Glutamatergic neuron (in vitro differentiated cells): ENCODE data around the gene EIF5AL1. TPM values are rescaled to one million over a fixed set of nuclear protein-coding genes. Genes with fewer than 3 reads are reported as not detected.

Experiments used
- DNase-seq: peaks from one replicate; pipeline ENCODE4 v3.0.0; 2022
- H3K27ac Mint-ChIP-seq: one replicate; pipeline ENCODE4 v1.8.0; 2020; ENCODE audit warnings: mild to moderate bottlenecking, mixed read lengths, inconsistent platforms; ENCODE audit not compliant: unreplicated experiment
- H3K27me3 Mint-ChIP-seq: one replicate; pipeline ENCODE4 v1.8.0; 2020; ENCODE audit warnings: mild to moderate bottlenecking, moderate library complexity, mixed read lengths, inconsistent platforms; ENCODE audit not compliant: unreplicated experiment
- H3K36me3 Mint-ChIP-seq: one replicate; pipeline ENCODE4 v1.8.0; 2020; ENCODE audit warnings: mild to moderate bottlenecking, mixed read lengths, inconsistent platforms; ENCODE audit not compliant: unreplicated experiment
- H3K4me1 Mint-ChIP-seq: one replicate; pipeline ENCODE4 v1.8.0; 2020; ENCODE audit warnings: mild to moderate bottlenecking, low read depth, mixed read lengths, inconsistent platforms; ENCODE audit not compliant: unreplicated experiment
- H3K4me3 Mint-ChIP-seq: one replicate; pipeline ENCODE4 v1.8.0; 2020; ENCODE audit warnings: mild to moderate bottlenecking, mixed read lengths, inconsistent platforms; ENCODE audit not compliant: unreplicated experiment
- H3K9me3 Mint-ChIP-seq: one replicate; pipeline ENCODE4 v1.8.0; 2020; ENCODE audit warnings: mild to moderate bottlenecking, moderate library complexity, mixed read lengths, inconsistent platforms; ENCODE audit not compliant: unreplicated experiment
- CTCF ChIP-seq: fragments of 200-600 bp; sonication (generic); IDR thresholded peaks from one replicate; pipeline ENCODE4 v1.5.0; 2021; ENCODE audit not compliant: partially characterized antibody, unreplicated experiment
- total RNA-seq: library from RNA; stranded (reverse); fragmentation: NEBNext Ultra II Directional; extraction: Animal tissue kit (Norgen Biotek cat#: 25700); gene quantifications from one replicate; pipeline ENCODE4 v1.2.1, GENCODE V29; 2021; ENCODE audit not compliant: unreplicated experiment

Gene EIF5AL1
- total RNA-seq, 1 donor from 2014 or later: 0.61 TPM

DNA sequence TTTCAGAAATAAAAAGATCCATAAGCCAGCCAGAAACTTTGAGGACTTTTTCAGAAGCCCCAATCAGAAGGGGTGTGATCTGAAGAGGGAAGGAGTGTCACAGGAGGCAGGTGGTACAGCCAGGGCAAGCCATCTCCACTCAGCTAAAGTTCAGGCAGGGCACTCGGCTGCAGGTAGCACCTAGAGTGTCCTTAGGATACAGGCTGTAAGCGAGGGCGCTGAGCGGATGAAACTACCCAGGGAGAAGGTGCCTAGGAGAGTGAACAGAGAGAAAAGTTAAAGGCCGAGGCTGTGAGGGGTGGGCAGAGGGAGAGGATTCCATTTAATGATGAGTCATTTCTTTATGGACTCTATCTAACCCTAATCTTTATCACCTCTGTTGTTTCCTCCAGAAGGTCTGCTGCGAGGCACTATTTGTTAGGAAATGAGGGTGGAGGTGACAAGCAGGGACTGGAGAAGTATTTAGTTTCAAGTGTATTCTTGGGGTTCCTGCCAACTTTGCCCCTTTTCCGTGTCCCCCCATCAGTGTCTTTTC is 37.1 kb upstream of the EIF5AL1 start:
- no peak overlapping the region for H3K27ac Mint-ChIP-seq
- no peaks in the 10 kb centered on the region for H3K9me3 Mint-ChIP-seq

GRCh38 chr10:79475877-79476276 is 36.5 kb upstream of the EIF5AL1 start:
- DNase-seq: no peak
- TF ChIP-seq CTCF: no peak
- no peak overlapping the region for H3K4me3 Mint-ChIP-seq
- no peaks in the 10 kb centered on the region for H3K36me3 Mint-ChIP-seq
- no peaks in the 10 kb centered on the region for H3K9me3 Mint-ChIP-seq
- no peaks in the 10 kb centered on the region for H3K4me1 Mint-ChIP-seq
- H3K27ac Mint-ChIP-seq: no peak overlapping the region
- H3K27me3 Mint-ChIP-seq: peaks cover 4% of the 10 kb centered on the region

More for the DNA sequence above, 37.1 kb upstream of the EIF5AL1 start:
- Mint-ChIP-seq H3K4me1 (no peaks in the 10 kb centered on the region), H3K4me3 (no peak overlapping the region), H3K36me3 (no peaks in the 10 kb centered on the region), H3K27me3 (peaks cover 4% of the 10 kb centered on the region)
- DNase-seq: no peak
- TF ChIP-seq CTCF: no peak

DNA sequence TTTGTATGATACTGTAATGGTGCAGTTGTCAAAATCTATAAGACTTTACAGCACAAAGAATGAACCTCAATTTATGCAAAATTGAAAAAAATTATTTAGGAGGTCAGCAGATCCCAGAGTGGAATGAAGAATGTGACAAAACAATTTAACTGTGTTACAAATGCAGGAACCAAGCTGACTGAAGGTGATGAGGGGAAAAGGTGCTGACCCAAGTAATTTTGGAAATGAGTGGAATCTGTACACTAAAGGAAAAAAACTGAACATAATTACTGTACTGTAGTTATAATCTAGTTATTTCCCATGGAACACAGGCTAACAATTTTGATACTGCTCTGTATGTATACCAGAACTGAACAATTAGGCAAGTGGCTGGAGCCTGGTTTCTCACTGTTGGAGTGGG is 35.7 kb upstream of the EIF5AL1 start:
- no peak for TF ChIP-seq CTCF
- no peak for DNase-seq
- Mint-ChIP-seq H3K4me1 (no peaks in the 10 kb centered on the region), H3K27me3 (peaks cover 2% of the 10 kb centered on the region), H3K36me3 (no peaks in the 10 kb centered on the region), H3K27ac (no peak overlapping the region), H3K4me3 (no peak overlapping the region), H3K9me3 (no peaks in the 10 kb centered on the region)

DNA sequence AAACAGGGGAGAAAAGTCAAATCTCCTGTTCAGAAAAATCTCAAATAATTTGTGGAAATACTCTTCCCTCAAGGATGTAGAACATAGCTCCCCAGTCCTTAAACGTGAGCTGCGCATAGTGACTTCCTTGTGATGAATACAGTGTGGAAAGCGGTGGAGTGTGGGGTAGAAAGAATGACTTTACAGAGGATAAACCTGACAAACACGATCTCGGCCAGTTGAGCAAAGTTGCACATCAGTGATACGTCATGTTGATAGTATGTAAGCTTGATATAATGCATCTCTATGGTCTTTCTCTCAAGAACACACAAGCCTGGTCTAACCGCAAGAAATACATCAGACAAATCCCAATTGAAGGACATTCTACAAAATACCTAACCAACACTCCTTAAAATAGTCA is 34.9 kb upstream of the EIF5AL1 start:
- no peak overlapping the region for H3K4me3 Mint-ChIP-seq

More for the DNA sequence above, 34.9 kb upstream of the EIF5AL1 start:
- Mint-ChIP-seq H3K27ac (no peak overlapping the region), H3K4me1 (no peaks in the 10 kb centered on the region), H3K36me3 (no peaks in the 10 kb centered on the region), H3K27me3 (peaks cover 2% of the 10 kb centered on the region), H3K9me3 (no peaks in the 10 kb centered on the region)
- no peak for DNase-seq
- TF ChIP-seq CTCF: no peak
